WTC11 (cell line): ENCODE results near the gene DENND2C.

Experiments
- ELF4 ChIP-seq: sonication (generic); formaldehyde crosslinking; IDR thresholded peaks from 2 replicates; pipeline ENCODE4 v1.8.1; 2022; ENCODE audit warnings: low read depth, mild to moderate bottlenecking, moderate library complexity, missing genetic modification reagents
- NR2C2 ChIP-seq: sonication (generic); formaldehyde crosslinking; IDR thresholded peaks from 2 replicates; pipeline ENCODE4 v1.8.0; 2022; ENCODE audit warnings: mild to moderate bottlenecking, missing genetic modification reagents
- SP1 ChIP-seq: sonication (generic); formaldehyde crosslinking; conservative IDR thresholded peaks from 2 replicates; pipeline ENCODE4 v1.8.1; 2022; ENCODE audit warnings: missing genetic modification reagents
- ZNF263 ChIP-seq: sonication (generic); formaldehyde crosslinking; IDR thresholded peaks from 2 replicates; pipeline ENCODE4 v1.8.1; 2022; ENCODE audit warnings: low read depth, mild to moderate bottlenecking, moderate library complexity, missing genetic modification reagents
- ZNF423 ChIP-seq: fragments of 250-450 bp; sonication (Bioruptor Pico); IDR thresholded peaks from 2 replicates; pipeline ENCODE4 v2.1.2; 2022; ENCODE audit warnings: mild to moderate bottlenecking, moderate library complexity
- TF ChIP-seq, protein P1 (sequence below): fragments of 200-600 bp; IDR thresholded peaks from 2 replicates; pipeline ENCODE4 v1.8.0; 2022; ENCODE audit warnings: antibody characterized with exemption
- TF ChIP-seq, protein P2 (sequence below): sonication (generic); formaldehyde crosslinking; IDR thresholded peaks from 2 replicates; pipeline ENCODE4 v1.8.0; 2023; ENCODE audit warnings: missing genetic modification reagents
- TF ChIP-seq, protein P3 (sequence below): sonication (generic); formaldehyde crosslinking; IDR thresholded peaks from 2 replicates; pipeline ENCODE4 v1.8.1; 2023; ENCODE audit warnings: mild to moderate bottlenecking, missing genetic modification reagents
- TF ChIP-seq, protein P4 (sequence below): sonication (generic); formaldehyde crosslinking; IDR thresholded peaks from 2 replicates; pipeline ENCODE4 v1.8.1; 2022; ENCODE audit warnings: low read depth, missing genetic modification reagents, borderline replicate concordance
- TF ChIP-seq, protein P5 (sequence below): sonication (generic); formaldehyde crosslinking; IDR thresholded peaks from 2 replicates; pipeline ENCODE4 v1.8.1; 2023; ENCODE audit warnings: mild to moderate bottlenecking, missing genetic modification reagents, moderate library complexity
- TF ChIP-seq, protein P6 (sequence below): sonication (generic); formaldehyde crosslinking; conservative IDR thresholded peaks from 2 replicates; pipeline ENCODE4 v1.8.1; 2023; ENCODE audit warnings: mild to moderate bottlenecking, low read depth, missing genetic modification reagents, moderate library complexity

DNA sequence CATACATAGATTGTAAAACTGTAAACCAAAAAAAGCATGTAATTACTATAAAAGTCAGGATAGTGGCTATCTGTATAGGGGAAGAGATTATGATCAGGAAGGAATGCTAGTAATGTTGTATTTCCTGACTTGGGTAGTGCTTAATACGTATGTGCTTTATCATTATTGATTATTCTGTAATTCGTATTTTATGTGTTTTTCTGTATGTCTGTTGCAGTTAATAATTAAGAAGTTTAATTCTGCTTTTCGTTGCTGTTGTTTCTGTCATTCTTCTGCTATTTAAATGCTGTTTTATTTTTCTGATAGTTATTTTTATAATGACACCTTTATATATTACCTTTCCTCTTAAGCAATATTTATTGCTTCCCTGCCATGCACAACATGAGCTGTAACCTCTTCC is 129.6 kb downstream of the DENND2C start:
- TF ChIP-seq, protein P1, sequence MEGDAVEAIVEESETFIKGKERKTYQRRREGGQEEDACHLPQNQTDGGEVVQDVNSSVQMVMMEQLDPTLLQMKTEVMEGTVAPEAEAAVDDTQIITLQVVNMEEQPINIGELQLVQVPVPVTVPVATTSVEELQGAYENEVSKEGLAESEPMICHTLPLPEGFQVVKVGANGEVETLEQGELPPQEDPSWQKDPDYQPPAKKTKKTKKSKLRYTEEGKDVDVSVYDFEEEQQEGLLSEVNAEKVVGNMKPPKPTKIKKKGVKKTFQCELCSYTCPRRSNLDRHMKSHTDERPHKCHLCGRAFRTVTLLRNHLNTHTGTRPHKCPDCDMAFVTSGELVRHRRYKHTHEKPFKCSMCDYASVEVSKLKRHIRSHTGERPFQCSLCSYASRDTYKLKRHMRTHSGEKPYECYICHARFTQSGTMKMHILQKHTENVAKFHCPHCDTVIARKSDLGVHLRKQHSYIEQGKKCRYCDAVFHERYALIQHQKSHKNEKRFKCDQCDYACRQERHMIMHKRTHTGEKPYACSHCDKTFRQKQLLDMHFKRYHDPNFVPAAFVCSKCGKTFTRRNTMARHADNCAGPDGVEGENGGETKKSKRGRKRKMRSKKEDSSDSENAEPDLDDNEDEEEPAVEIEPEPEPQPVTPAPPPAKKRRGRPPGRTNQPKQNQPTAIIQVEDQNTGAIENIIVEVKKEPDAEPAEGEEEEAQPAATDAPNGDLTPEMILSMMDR, result no peak
- TF ChIP-seq NR2C2 (CRISPR knock-in tag), result no peak
- no peak for TF ChIP-seq ZNF423 (CRISPR knock-in tag)
- TF ChIP-seq, protein P2, sequence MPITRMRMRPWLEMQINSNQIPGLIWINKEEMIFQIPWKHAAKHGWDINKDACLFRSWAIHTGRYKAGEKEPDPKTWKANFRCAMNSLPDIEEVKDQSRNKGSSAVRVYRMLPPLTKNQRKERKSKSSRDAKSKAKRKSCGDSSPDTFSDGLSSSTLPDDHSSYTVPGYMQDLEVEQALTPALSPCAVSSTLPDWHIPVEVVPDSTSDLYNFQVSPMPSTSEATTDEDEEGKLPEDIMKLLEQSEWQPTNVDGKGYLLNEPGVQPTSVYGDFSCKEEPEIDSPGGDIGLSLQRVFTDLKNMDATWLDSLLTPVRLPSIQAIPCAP (CRISPR knock-in tag), result no peak
- TF ChIP-seq, protein P3, sequence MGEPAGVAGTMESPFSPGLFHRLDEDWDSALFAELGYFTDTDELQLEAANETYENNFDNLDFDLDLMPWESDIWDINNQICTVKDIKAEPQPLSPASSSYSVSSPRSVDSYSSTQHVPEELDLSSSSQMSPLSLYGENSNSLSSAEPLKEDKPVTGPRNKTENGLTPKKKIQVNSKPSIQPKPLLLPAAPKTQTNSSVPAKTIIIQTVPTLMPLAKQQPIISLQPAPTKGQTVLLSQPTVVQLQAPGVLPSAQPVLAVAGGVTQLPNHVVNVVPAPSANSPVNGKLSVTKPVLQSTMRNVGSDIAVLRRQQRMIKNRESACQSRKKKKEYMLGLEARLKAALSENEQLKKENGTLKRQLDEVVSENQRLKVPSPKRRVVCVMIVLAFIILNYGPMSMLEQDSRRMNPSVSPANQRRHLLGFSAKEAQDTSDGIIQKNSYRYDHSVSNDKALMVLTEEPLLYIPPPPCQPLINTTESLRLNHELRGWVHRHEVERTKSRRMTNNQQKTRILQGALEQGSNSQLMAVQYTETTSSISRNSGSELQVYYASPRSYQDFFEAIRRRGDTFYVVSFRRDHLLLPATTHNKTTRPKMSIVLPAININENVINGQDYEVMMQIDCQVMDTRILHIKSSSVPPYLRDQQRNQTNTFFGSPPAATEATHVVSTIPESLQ, result no peak
- TF ChIP-seq SP1 (CRISPR knock-in tag), result no peak
- TF ChIP-seq, protein P4, sequence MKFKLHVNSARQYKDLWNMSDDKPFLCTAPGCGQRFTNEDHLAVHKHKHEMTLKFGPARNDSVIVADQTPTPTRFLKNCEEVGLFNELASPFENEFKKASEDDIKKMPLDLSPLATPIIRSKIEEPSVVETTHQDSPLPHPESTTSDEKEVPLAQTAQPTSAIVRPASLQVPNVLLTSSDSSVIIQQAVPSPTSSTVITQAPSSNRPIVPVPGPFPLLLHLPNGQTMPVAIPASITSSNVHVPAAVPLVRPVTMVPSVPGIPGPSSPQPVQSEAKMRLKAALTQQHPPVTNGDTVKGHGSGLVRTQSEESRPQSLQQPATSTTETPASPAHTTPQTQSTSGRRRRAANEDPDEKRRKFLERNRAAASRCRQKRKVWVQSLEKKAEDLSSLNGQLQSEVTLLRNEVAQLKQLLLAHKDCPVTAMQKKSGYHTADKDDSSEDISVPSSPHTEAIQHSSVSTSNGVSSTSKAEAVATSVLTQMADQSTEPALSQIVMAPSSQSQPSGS (CRISPR knock-in tag), result no peak
- TF ChIP-seq, protein P5, sequence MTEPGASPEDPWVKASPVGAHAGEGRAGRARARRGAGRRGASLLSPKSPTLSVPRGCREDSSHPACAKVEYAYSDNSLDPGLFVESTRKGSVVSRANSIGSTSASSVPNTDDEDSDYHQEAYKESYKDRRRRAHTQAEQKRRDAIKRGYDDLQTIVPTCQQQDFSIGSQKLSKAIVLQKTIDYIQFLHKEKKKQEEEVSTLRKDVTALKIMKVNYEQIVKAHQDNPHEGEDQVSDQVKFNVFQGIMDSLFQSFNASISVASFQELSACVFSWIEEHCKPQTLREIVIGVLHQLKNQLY (CRISPR knock-in tag), result no peak
- TF ChIP-seq ELF4 (CRISPR knock-in tag), result no peak
- no peak for TF ChIP-seq ZNF263
- TF ChIP-seq, protein P6, sequence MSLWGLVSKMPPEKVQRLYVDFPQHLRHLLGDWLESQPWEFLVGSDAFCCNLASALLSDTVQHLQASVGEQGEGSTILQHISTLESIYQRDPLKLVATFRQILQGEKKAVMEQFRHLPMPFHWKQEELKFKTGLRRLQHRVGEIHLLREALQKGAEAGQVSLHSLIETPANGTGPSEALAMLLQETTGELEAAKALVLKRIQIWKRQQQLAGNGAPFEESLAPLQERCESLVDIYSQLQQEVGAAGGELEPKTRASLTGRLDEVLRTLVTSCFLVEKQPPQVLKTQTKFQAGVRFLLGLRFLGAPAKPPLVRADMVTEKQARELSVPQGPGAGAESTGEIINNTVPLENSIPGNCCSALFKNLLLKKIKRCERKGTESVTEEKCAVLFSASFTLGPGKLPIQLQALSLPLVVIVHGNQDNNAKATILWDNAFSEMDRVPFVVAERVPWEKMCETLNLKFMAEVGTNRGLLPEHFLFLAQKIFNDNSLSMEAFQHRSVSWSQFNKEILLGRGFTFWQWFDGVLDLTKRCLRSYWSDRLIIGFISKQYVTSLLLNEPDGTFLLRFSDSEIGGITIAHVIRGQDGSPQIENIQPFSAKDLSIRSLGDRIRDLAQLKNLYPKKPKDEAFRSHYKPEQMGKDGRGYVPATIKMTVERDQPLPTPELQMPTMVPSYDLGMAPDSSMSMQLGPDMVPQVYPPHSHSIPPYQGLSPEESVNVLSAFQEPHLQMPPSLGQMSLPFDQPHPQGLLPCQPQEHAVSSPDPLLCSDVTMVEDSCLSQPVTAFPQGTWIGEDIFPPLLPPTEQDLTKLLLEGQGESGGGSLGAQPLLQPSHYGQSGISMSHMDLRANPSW, result no peak
